Activated T-helper 1 cell treated with anti-CD3 and anti-CD28 coated beads, Interleukin-2, amount 50 U/mL, for 16 hours (primary cell): ENCODE data around the gene LRPPRC.

Experiments used
- DNase-seq, 2 donors: peaks; one replicate each; pipeline ENCODE4 v3.0.0-alpha.2; 2020; ENCODE audit warnings: low read depth in 1 of 2, low spot score in 1 of 2

The LRPPRC gene

DNA sequence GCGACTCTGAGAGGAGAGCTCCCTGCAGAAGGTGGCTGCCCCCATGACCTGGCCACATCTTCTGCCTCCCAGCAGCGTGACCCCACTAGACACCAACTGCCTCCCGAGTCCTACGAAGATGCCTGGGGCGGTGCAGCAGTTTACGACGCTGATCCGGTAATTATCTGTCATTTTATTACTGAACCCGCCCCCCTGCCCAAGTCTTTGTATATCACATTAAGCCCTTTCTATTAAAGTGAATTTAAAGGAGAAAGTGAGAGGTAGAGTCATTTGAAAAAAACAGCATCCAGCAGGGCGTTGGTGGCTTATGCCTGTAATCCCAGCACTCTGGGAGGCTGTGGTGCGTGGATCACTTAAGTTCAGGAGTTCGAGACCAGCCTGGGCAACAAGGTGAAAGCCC, 123.6 kb downstream of the LRPPRC start:
- no peak for DNase-seq

DNA sequence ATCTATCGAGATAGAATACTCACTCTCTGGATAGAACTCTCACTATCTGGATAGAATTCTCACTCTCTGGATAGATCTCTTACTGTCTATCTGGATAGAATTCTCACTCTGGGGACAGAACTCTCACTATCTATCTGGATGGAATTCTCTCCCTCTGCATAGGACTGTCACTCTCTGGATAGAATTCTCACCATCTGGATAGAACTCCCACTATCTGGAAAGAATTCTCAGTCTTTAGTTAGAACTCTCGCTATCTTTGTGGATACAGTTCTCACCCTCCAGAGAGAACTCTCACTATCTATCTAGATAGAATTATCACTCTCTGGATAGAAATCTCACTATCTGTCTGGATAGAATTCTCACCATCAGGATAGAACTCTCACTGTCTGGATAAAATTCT, 140.5 kb downstream of the LRPPRC start:
- no peak for DNase-seq

DNA sequence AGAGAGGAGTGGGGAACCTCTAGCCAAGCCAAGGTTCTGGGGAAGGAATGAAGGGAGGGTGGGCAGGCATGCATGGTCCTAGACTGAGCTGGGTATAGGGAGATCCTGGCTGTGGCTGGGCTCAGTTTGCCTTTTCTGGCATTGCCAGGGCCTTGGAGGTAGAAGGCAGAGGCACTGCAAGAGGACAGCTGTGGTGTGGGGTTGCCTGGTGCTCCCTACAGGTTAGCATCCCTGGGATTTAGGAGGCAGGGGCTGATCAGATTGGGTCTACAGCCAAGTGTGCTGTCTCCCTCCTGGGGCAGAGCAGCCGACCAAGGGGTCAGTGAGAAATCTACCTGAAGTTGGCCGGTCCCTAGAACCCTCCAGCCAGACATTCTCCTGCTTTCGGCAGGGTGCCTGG, 141.1 kb downstream of the LRPPRC start:
- no peak for DNase-seq

DNA sequence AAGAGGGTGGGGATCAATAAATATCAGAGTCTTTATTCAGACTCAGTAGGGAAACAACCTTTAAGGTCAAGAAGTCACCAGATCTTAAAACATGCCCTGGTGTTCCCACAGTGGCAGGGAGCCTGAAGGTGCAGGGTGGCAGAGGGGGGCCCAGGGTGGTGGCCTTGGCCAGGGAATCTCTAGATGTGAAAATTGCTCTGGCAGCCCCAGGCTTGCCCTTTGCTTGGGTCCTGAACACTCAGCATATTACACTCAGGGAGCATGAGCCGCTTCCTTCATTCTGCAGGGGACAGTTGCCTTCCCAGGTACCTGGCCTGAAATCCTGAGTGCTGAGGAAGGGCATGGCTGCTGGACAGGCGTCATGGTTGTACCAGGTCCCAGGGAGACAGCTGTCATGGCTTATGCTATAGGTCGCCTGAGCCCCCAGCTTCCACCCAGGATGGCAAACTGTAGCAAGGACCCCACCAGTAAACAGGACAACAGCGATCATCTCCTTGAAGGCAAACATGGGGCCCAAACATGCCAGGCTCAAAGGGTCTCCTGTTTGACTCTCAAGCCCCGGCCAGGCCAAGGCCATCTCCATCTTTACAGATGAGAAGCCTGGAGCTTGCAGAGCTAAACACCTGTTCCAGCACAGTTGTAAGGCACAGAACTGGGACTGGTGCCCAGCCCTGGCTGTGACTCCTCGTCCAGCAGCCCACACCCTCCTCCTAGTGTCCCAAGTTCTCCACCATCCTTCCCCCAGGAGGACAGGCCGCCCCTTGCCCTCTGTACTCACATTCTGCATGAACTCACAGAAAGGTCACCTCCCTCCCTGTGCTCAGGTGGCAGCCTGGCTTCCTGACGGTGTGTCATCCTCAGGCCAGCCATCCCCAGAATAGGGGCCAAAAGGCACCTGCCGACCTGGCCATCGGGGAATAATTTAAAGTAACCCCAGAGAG, 142.4 kb downstream of the LRPPRC start:
- no peak for DNase-seq

DNA sequence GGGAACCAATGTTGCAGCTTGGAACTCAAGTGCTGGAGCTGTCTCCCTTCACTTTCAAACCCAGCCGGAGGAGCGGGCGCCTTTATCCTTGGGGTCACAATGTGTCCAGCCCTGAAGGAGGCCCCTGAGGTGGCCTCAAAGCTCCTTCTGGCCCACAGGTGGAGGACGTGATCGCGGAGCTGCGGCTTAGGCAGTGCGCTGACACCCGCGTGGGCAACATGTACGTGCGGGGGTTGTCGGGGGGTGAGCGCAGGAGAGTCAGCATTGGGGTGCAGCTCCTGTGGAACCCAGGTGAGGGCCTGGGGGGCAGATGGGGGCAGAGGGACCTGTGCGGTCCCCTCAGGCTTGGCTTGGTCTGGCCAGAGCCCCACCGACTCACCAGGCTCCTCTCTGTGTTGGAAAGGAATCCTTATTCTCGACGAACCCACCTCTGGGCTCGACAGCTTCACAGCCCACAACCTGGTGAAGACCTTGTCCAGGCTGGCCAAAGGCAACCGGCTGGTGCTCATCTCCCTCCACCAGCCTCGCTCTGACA, 143.5 kb downstream of the LRPPRC start:
- DNase-seq: no peak

DNA sequence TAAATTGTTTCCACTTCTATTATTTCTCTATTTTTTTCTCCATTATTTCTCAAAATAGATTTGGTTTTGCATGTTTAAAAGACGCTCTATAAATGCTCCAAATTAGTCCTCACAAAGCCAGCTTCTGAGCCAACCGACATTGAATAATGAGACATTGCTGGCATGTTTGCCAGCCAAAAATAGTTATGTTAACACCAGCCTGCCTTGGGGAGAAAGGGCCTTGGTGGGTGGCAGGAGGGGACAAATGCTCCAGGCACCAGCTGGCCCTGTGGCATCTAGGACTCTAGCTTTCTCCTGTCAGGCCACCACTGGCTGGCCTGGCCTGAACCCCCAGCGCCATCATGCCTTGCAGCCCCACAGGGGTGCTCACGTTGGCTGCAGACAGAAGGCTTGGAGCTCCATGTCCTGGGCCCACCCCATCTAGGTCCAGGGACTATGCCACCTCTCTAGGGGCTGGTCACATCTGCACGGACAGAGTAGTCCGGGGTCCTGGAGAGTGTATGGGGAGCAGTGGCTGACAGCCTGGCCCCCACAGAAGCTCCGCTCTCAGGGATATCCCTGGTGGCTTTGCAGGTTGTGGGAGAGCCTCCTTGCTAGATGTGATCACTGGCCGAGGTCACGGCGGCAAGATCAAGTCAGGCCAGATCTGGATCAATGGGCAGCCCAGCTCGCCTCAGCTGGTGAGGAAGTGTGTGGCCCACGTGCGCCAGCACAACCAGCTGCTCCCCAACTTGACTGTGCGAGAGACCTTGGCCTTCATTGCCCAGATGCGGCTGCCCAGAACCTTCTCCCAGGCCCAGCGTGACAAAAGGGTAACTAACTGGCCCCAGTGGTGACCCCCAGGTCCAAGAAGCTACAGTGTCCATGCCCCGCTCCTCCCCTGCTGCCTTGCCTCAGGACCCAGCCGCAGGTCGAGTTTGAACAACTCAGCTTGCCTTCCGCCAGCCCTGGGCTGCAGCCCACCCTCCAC, 144.5 kb downstream of the LRPPRC start:
- DNase-seq: no peak

DNA sequence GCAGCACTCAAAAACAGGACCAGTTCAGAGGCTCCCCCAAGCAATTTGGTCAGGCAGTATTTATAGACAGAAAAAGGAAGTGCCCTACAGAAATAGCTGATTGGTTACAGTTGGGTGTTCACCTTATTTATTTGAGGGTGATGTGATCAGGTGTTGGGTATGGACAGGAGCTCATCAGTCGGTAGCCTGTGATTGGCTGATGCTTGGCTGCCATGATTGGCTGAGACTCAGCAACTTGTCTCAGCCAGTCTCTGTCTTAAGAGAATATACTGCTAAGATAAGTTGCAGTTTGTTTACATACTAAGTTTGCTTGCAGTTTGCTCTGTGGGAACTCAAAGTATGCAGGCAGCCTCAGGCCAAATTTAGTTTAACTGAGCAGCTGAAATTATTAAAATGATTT, 147.6 kb downstream of the LRPPRC start:
- DNase-seq: no peak

DNA sequence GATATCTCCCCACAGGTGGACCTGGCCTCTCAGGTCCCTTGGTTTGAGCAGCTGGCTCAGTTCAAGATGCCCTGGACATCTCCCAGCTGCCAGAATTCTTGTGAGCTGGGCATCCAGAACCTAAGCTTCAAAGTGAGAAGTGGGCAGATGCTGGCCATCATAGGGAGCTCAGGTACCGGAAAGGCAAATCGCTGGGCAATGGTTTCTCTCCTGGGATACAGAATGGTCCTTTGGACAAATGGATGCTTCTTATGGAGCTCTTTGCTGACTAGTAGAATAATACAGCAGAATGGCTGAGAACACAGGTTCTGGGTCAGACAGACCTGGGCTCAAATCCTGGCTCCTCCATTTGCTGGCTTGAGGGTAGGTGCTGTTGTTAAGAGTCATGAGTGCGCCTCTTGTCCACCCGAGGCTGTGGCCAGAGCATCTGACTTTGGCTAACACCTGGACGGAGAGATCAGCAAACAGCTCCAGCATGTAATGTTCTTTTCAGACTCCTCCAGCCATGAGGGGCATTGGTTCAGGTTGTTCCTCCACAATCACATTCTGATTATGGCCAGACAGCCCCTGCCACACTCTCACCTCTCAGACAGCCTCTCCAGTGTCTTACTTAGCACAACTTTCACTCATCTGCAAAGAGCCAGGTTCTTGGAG, 149.5 kb downstream of the LRPPRC start:
- no peak for DNase-seq

DNA sequence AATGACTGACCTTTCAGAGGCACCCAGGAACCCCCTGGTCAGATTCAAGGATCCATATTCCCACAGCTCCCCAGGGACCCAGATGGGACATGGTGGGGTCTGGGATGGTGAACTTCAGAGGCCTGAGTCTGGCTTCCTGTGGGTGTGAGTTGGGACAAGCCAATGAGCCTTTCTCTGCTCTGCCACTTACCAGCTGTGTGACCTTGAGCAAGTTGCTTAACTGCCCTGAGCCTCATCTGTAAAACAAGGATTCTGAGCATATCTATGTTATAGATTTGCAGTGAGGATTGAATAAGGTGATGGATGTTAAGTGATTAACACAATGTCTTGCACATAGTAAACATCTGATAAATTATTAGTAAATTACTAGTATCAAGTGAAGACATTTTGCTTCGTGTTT, 150.6 kb downstream of the LRPPRC start:
- DNase-seq: no peak

DNA sequence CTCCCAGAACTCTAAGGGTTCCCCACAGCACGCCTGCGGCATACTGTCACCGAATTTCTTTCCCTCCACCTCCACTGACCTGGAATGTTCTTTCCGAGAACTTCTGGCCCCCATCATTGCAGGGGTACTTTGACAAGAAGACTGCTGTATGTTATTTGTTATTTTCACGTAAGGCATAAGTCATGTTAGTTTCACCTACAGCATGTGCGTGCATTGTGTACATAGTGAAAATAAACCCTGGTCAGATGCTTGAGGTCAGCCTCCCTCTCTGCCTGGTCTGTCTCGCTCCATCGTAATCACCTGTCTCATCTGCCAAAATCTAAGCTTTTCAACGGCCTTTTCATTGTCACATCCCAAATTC, 152.9 kb downstream of the LRPPRC start:
- no peak for DNase-seq

DNA sequence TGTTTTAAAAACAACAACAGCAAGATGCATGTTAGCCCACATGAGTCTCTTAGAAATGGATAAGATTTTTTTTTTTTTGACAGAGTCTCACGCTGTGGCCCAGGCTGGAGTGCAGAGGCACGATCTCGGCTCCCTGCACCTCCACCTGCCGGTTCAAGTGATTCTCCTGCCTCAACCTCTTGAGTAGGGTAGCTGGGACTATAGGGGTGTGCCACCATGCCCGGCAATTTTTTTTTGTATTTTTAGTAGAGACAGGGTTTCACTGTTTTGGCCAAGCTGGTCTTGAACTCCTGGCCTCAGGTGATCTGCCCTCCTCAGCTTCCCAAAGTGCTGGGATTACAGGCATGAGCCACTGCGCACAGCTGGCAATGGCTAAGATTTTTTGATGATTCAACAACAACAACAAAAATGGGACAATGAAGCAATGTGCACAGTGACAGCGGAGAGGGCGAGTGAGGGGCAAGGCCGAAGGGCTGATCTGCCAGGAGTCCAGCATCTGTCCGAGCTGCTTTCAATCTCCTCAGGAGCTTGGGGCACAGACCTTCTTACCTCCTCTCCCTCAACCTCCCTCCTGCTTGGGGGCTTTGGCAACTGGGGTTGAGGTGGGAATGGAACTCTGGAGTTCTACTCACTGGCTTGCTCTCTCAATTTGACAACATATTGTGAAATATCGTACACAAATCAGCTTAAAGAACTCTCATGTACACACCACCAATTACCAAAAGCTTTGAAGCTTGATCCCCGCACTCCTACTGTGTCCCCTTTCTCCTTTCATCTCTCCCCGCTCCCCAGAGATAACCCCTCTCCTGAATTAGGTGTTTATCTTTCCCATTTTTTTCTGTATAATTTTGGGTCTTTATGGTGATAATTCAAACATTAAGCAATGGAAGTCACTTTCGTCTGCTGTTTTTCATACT, 153.6 kb downstream of the LRPPRC start:
- DNase-seq: no peak

DNA sequence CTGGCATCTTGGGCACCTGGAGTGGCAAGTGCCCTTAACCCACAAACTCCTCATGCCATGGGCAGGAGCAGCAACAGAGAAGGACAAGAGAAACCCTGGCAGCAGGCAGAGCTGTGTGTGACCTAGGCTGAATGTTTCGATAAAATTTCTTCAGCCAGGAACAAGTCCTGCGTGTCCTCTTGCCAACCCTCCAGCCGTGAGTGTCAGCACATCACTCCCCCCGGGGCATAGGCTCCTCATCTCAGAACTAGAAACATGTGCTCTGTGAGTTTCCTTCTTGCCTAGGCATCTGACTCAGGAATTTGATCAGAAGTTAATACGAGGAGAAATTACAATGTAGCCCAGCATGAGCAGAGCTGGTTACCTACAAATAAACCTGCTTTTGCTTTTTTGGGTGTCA, 154.8 kb downstream of the LRPPRC start:
- no peak for DNase-seq

DNA sequence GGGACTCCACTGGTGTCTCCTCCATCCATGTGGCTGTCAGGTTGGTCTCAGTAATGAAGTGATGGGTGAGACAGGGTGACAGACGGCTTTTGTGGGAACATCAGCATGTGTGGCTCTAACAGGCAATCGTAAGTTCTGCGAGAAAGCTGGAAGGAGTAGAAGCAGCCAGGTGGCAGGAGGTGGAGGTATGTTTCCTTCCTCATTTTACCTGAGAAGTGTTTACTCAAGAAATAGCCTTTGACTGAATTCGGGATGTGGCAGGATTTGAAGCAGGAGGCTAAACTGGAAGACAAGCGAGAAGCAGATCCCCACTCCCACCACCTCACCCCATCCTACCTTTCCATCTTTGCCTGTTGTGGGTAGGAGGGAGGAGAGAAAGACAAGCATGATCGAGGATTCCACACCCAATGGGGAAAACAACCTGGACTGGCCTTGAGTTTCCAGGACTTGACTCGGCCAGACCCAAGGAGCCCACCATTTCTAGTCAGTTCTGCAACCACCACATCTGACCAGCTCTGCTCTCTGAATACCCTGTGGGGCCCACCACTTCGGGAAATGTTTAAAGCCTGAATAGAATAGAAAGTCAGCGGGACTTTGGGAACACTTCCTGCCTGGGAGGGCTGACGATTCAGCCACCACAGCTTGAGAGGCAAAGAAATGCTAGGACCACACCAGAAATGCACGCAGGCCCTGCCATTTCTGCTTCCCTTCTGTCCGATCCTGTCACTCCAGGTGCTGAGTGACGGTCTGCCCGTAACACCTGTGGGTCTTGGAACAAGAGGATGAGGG, 155.8 kb downstream of the LRPPRC start:
- DNase-seq: no peak

DNA sequence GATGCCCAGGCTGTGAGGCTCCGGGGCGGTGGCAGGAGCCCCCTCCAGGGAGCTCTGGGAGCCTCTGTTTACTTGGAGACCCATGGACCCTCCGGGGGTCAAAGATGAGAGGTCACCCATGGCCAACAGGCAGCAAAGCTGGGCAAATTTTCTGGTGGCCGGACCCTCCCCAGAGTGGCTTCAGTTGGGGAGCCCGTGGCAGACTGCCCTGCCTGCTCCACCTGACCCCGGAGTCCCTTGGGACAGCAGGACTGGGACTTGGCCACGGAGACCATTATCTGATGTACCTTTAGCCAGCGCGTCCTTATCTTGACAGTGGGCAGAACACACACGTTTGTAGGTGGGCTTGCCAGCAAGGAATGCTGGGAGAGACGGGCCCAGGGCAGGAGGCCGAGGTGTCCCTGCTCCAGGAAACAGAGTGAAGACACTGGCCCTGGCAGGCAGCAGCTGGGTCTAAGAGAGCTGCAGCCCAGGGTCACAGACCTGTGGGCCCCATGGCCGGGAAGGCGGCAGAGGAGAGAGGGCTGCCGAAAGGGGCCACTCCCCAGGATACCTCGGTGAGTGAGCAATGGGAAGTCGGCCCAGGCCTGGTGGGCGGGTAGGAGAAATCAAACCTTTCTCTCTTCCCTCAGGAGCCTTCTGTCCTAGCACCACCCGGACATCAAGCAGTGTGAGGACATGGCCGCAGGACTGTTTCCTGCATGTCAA, 157.1 kb downstream of the LRPPRC start, which contains the start of the genes ABCG5 and ABCG8:
Gene ABCG5, minus strand, starts transcription at position 280 of the 708 bp plus-strand sequence. Its CDS starts 160 bp downstream, at position 120.
Gene ABCG8, plus strand, starts transcription at position 412 of the 708 bp plus-strand sequence. Its CDS starts 83 bp downstream, at position 495.
- no peak for DNase-seq

DNA sequence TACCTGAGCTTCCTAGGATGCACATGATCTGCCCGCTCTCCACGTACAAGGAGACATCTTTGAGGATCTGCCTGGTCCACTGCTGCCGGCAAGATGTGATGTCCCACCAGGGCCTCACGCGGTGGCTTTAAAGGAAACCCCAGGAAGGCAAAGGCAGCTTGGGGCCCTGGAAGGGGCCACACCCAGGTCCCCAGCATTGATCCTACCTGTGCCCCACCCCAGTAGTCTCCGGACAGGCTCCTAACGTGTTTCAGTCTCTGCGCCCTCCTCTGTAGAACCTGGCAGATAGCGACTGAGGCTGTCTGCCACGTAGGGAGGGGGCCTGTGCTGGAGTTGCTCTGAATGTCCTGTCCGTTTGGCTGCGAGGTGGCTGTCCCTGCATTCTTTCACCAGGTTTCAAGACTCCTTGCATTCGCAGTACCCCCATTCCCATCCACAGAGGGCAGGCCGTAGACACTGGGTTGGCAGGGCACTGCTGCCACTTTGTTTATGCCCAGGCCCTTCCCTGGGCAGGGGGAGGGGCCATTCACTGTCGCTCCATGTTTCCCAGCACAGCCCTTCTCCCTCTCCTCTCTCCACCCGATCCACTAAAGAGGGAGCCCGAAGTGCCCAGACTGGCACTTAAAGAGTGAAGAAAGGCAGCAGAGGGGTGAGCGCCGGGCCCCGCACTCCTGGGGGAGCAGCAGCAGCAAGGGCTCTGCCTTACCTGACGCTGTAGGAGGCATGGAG, 157.8 kb downstream of the LRPPRC start:
- no peak for DNase-seq

DNA sequence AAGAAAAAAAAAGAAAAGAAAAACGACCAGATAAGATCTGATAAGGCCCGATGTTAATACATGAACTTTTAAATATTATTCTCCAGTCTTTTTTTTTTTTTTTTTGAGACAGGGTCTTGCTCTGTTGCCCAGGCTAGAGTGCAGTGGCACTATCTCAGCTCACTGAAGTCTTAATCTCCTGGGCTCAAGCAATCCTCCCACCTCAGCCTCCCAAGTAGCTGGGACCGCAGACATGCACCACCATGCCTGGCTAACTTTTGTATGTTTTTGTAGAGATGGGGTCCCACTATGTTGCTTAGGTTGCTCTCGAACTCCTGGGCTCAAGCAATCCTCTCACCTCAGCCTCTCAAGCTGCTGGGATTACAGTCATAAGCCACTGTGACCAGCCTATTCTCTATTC, 158.8 kb downstream of the LRPPRC start:
- DNase-seq: no peak
